Measurements from ENCODE around the gene ZNF526.
"Not testable (repeated sequence)": the region's sequence is repeated elsewhere in the genome, so short reads cannot be mapped to it uniquely, and the experiment has no call there.

Gene ZNF526

DNA sequence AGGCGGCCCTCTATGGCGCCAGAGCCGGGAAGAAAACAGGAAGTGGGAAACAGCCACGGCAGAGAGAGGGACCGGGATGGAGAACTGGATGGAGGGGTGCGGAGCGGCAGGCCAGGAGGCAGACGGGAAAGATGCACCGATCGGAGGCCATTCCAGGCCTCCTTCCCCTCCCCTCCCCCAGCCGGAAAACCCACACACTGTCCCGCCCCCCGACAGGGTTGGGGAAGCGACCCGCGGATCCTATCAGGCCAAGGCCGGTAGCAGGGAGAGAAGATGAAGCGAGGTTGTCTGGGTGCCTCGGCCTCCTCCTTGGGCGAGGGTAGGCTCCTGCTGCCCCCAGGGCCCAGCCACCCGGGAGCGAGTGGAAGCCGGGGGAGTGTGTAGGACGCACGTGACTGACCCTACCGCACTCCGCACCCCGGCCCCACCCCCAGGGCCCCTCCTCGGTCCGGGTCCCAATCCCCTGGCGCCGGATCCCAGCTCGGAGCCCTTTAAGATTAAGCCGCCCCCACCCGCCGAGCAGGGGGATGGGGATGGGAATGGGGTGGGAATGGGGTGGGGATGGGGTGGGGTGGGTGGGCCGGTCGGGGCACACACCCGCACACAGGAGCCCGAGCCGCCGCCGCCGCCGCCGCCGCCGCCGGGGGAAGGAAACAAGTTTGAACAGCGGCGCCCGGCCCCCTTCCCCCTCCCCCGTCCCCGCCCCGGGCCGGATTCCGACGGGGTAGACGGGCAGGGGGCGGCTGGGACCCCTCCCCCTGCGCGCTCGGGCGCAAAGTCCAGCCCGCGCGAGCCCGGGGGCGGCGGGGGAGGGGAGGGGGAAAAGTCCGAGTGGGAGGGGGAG, 33.4 kb downstream of the ZNF526 start:
- in situ Hi-C loops (cut with MboI; ENCODE audit: low pct_unique_long_range_greater_than_20kb, low sequenced_read_pairs, unreplicated experiment), result no loop called here
- peak; percentile 81 for DNase-seq (ENCODE audit: low spot score)
- TF ChIP-seq, protein P1, sequence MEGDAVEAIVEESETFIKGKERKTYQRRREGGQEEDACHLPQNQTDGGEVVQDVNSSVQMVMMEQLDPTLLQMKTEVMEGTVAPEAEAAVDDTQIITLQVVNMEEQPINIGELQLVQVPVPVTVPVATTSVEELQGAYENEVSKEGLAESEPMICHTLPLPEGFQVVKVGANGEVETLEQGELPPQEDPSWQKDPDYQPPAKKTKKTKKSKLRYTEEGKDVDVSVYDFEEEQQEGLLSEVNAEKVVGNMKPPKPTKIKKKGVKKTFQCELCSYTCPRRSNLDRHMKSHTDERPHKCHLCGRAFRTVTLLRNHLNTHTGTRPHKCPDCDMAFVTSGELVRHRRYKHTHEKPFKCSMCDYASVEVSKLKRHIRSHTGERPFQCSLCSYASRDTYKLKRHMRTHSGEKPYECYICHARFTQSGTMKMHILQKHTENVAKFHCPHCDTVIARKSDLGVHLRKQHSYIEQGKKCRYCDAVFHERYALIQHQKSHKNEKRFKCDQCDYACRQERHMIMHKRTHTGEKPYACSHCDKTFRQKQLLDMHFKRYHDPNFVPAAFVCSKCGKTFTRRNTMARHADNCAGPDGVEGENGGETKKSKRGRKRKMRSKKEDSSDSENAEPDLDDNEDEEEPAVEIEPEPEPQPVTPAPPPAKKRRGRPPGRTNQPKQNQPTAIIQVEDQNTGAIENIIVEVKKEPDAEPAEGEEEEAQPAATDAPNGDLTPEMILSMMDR (IDR thresholded peaks at IDR 0.05; ENCODE audit: extremely low read depth, insufficient read depth, missing control alignments), result no peak

DNA sequence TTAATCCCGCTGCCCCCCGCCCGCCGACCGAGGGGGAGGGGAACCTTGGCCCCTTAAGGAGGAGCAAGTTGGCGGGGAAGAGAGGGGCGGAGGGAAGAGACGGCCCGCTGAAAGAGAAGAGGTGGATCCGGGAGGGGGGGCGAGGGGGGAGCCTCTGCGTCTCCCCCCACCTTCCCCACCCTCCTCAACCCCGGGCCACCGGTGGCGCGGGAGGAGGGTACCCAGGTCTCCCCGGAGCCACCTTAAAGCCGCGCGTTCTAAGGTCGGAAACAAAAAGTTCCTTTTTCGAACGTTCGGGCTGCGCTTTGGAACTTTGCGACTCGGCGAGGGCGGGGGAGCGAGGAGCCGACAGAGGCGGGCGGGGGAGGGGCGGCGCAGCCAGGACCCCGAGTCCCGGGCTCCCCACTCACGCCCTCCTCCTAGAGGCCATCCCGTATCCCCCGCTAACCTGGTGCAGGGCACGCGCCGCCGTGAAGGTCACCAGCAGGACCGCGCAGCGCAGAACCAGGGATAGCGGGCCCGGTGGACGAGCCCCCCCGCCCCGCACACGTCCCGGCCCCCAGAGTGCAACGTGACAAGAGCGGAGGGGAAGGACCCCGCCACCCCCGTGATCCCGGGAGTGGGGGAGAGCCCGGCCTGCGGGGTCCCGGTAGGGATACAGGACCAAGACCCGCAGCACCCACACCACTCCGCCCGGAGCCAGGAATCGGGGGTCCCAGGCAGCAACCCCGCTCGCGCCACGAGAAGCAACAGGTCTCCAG, 34.2 kb downstream of the ZNF526 start:
- peak; percentile 77 for DNase-seq (ENCODE audit: low spot score)
- TF ChIP-seq, protein P1 (IDR thresholded peaks at IDR 0.05; ENCODE audit: extremely low read depth, insufficient read depth, missing control alignments), result no peak
- in situ Hi-C loops (cut with MboI; ENCODE audit: low pct_unique_long_range_greater_than_20kb, low sequenced_read_pairs, unreplicated experiment), result no loop called here

DNA sequence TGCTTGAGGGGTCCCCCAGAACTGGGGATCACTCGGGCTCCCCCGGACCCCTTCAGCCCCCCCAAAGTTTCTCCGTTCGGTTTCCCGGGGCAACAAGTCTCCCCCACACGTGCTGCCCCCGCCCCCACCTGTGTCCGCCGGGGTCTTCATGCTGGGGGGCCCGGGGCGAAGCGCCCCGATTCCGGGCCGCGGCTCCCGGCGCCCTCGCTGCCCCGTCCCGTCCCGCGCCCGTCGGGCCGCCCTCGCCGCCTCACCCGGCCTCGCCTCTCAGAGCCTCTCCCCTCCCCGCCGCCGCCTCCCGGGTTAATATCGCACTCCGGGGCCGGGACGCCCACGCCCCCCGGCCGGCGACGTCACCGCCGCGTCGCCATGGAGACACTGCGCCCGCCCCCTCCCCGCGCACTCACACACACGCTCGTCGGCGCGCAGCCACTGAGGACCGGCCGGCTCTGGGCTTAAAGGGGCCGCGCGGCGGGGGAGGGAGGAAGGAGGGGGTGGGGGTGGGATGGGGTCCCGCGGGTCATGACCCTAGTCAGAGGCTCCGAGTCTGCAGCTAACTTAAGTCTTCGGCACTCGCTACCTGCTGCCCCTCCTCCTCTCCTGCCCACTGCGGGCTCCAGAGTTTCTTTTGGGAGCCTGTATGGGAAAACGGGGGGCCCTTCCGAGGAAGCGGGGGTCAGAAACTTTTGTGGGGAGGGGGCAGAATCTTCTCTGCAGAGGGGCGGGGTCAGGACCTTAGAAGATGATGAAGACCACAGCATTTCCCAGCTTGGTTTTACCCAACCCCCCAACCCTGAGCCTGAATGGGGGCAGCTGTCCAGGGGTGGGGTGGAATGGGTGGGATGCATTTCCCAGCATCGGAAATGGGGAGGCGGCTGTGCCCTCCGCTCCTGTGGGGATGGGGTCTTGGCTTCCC, 35.0 kb downstream of the ZNF526 start, which contains the start of gene ERF:
Gene ERF (minus strand): TSS at position 279 of the 916 bp plus-strand sequence. CDS start 129 bp downstream, at position 150.
- DNase-seq (ENCODE audit: low spot score), result peak; percentile 99
- TF ChIP-seq, protein P1 (IDR thresholded peaks at IDR 0.05; ENCODE audit: extremely low read depth, insufficient read depth, missing control alignments), result no peak
- in situ Hi-C loops (cut with MboI; ENCODE audit: low pct_unique_long_range_greater_than_20kb, low sequenced_read_pairs, unreplicated experiment), result no loop called here

DNA sequence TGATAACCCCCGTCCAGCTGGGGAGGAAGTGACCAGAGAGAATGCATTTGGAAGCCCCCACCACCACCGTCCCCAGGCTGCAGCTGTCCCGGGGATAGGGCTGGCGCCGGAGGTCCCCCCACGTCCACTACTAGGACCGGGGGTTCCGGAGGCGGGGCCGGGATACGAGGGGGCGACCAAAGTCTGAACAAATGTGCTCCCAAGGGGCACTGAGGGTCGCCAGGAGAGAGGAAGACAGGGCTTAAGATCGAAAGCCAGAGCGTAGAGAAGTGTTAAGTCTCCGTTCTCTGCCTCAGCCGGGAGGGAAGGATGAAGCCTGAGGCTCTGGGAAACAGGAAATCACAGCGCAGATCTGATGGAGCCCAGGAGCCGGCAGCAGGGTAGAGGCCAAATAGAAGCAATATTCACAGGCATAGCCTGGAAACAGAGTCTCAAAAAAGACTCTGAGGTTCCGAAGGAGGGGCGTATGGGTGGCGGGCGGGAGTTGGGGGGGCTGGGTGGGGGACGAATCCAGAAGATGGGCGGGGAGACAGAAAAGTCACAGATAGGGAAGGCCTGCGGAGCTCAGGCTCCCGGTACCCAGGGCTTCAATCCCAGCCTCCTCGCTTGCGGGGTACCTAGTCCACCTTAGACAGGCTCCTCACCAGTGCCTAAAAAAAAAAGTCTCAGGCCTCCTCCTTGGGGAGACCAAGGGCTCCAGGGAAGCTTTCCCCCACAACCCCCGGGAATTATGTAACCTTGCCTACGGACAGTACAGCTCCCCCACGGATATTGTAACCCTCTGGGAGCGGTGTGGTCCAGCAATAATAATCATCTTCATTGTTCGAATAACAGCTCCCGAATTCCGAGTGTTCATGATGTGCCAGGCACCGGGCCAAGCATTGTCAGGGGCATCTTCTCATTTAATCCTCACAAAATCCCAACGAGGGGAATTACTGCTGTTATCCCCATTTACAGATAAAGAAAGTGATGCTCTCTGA, 35.9 kb downstream of the ZNF526 start:
- in situ Hi-C loops (cut with MboI; ENCODE audit: low pct_unique_long_range_greater_than_20kb, low sequenced_read_pairs, unreplicated experiment), result no loop called here
- no peak for DNase-seq (ENCODE audit: low spot score)
- TF ChIP-seq, protein P1 (IDR thresholded peaks at IDR 0.05; ENCODE audit: extremely low read depth, insufficient read depth, missing control alignments), result no peak

DNA sequence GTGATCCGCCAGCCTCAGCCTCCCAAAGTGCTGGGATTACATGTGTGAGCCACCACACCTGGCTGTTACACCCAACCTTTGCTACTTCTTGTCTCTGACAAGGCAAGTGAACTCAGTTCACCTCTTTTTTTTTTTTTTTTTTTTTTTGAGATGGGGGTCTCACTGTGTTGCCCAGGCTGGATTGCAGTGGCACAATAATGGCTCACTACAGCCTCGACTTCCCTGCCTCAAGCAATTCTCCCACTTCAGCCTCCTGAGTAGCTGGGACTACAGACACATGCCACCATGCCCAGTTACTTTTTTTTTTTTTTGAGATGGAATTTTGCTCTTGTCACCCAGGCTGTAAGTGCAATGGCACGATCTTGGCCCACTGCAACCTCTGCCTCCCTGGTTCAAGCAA, 37.7 kb downstream of the ZNF526 start:
- DNase-seq (ENCODE audit: low spot score); in situ Hi-C loops (cut with MboI; ENCODE audit: low pct_unique_long_range_greater_than_20kb, low sequenced_read_pairs, unreplicated experiment): not testable (repeated sequence)

DNA sequence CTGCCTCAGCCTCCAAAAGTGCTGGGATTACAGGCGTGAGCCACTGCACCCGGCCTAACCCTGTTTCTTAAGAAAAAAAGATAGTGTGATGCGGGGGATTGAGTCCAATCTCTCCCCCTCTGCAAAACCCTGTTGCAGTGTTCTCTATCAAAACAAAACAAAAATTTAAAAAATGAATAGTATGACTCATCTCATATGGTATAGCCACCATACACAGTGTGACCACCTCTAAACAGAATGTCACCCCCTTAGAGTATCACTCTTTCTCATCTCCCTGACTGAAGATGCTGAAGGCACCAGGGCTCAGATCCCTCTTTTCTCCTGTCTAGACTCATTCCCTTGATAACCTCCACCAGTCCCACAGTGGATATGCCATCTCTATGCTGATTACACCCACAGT, 41.7 kb downstream of the ZNF526 start:
- TF ChIP-seq, protein P1 (IDR thresholded peaks at IDR 0.05; ENCODE audit: extremely low read depth, insufficient read depth, missing control alignments), result no peak
- in situ Hi-C loops (cut with MboI; ENCODE audit: low pct_unique_long_range_greater_than_20kb, low sequenced_read_pairs, unreplicated experiment), result no loop called here
- no peak for DNase-seq (ENCODE audit: low spot score)

DNA sequence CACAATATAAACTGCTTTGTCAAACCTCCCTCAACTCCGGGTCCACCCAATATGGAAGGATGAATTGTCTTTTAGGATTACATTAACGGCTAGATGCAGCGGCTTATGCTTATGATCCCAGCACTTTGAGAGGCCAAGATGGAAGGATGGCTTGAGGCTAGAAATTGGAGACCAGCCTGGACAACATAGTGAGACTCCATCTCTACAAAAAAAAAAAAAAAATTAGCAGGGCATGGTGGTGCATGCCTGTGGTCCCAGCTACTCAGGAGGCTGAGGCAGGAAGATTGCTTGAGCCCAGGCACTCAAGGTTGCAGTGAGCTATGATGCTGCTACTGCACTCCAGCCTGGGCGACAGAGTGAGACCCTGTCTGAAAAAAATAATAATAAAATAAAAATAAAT, 46.0 kb downstream of the ZNF526 start:
- DNase-seq (ENCODE audit: low spot score), result not testable (repeated sequence)

DNA sequence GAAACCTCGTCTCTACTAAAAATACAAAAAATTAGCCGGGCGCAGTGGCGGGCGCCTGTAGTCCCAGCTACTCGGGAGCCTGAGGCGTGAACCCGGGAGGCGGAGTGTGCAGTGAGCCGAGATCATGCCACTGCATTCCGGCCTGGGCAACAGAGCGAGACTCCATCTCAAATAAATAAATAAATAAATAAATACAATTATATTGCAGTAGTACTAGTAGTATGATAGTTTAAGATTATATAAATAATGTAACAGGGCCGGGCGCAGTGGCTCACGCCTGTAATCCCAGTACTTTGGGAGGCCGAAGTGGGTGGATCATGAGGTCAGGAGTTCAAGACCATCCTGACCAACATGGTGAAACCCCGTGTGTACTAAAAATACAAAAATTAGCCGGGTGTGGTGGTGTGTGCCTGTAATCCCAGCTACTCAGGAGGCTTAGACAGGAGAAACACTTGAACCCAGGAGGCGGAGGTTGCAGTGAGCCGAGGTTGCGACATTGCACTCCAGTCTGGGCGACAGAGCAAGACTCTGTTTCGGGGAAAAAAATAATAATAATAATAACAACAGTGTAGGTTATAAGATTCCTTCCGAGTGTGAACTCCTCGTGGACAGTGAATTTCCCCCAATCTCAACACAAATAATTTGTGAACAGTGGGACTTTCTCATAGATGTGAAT, 47.0 kb downstream of the ZNF526 start:
- DNase-seq (ENCODE audit: low spot score); in situ Hi-C loops (cut with MboI; ENCODE audit: low pct_unique_long_range_greater_than_20kb, low sequenced_read_pairs, unreplicated experiment): not testable (repeated sequence)

More for the DNA sequence above, 46.0 kb downstream of the ZNF526 start:
- in situ Hi-C loops (cut with MboI; ENCODE audit: low pct_unique_long_range_greater_than_20kb, low sequenced_read_pairs, unreplicated experiment), result not testable (repeated sequence)

Data from GM13977 (cell line).